Activated CD8-positive, alpha-beta memory T cell treated with anti-CD3 and anti-CD28 coated beads for 36 hours (primary cell): ENCODE data around the gene ZNF280A. TPM values are rescaled to one million over a fixed set of nuclear protein-coding genes. Genes with fewer than 3 reads are reported as not detected.
"Not testable (repeated sequence)": the region's sequence is repeated elsewhere in the genome, so short reads cannot be mapped to it uniquely, and the experiment has no call there.

Experiments used
- CTCF ChIA-PET: fragments of 350-600 bp; sonication (Branson Sonifier 250); formaldehyde crosslinking; loops from one replicate; lab custom pipeline; 2021; ENCODE audit warnings: antibody characterized with exemption; lab: Charles Lee
- POLR2A ChIA-PET: fragments of 350-600 bp; sonication (Branson Sonifier 250); formaldehyde crosslinking; loops from one replicate; lab custom pipeline; 2021; ENCODE audit warnings: antibody characterized with exemption; lab: Charles Lee
- total RNA-seq, 2 experiments: library from RNA; stranded (reverse); gene quantifications; one replicate each; pipeline ENCODE4 v1.2.3, GENCODE V29; 2021

The ZNF280A gene
- total RNA-seq, 2 experiments from 2014 or later = not detected

GRCh38 chr22:22547226-22547625, 27.2 kb upstream of the ZNF280A start:
- CTCF ChIA-PET = no interaction called here
- POLR2A ChIA-PET = no interaction called here

- CTCF ChIA-PET = no interaction called here
Observed at GRCh38 chr22:22546490-22546889, 26.4 kb upstream of the ZNF280A start.

GRCh38 chr22:22545084-22545483, 25.0 kb upstream of the ZNF280A start:
- POLR2A ChIA-PET = no interaction called here
- CTCF ChIA-PET = no interaction called here

More at GRCh38 chr22:22546490-22546889, 26.4 kb upstream of the ZNF280A start:
- POLR2A ChIA-PET = no interaction called here

- ChIA-PET POLR2A (no interaction called here), CTCF (no interaction called here)
Observed at GRCh38 chr22:22538226-22538989, 18.3 kb upstream of the ZNF280A start.

- ChIA-PET POLR2A (no interaction called here), CTCF (no interaction called here)
Observed at GRCh38 chr22:22536916-22537315, 16.8 kb upstream of the ZNF280A start.

GRCh38 chr22:22536515-22536914, 16.4 kb upstream of the ZNF280A start:
- CTCF ChIA-PET = no interaction called here

GRCh38 chr22:22535662-22536061, 15.6 kb upstream of the ZNF280A start:
- ChIA-PET POLR2A (no interaction called here), CTCF (no interaction called here)

More at GRCh38 chr22:22536515-22536914, 16.4 kb upstream of the ZNF280A start:
- POLR2A ChIA-PET = no interaction called here

- ChIA-PET POLR2A (no interaction called here), CTCF (no interaction called here)
Observed at GRCh38 chr22:22534604-22535415, 14.7 kb upstream of the ZNF280A start.

GRCh38 chr22:22533863-22534262, 13.8 kb upstream of the ZNF280A start:
- ChIA-PET POLR2A (no interaction called here), CTCF (interaction anchor here (0.6 kb wide), 1 partner anchor 10 kb away, joined by 3 read pairs; no protein-coding TSS in a partner anchor)

GRCh38 chr22:22533417-22533816, 13.3 kb upstream of the ZNF280A start:
- ChIA-PET CTCF (interaction anchor here (0.6 kb wide), 1 partner anchor 10 kb away, joined by 3 read pairs; no protein-coding TSS in a partner anchor), POLR2A (no interaction called here)

GRCh38 chr22:22532547-22533071, 12.5 kb upstream of the ZNF280A start:
- CTCF ChIA-PET = not testable (repeated sequence)
- POLR2A ChIA-PET = interaction anchor here (0.7 kb wide), 1 partner anchor 12 kb away, joined by 4 read pairs; no protein-coding TSS in a partner anchor

GRCh38 chr22:22531770-22532546, 11.9 kb upstream of the ZNF280A start:
- ChIA-PET POLR2A (interaction anchor here (0.7 kb wide), 1 partner anchor 12 kb away, joined by 4 read pairs; no protein-coding TSS in a partner anchor), CTCF (no interaction called here)

- POLR2A ChIA-PET = no interaction called here
Observed at GRCh38 chr22:22528780-22529179, 8.7 kb upstream of the ZNF280A start.

GRCh38 chr22:22527312-22527711, 7.2 kb upstream of the ZNF280A start:
- CTCF ChIA-PET = no interaction called here
- POLR2A ChIA-PET = no interaction called here

More at GRCh38 chr22:22528780-22529179, 8.7 kb upstream of the ZNF280A start:
- CTCF ChIA-PET = no interaction called here

GRCh38 chr22:22526125-22526912, 6.2 kb upstream of the ZNF280A start:
- ChIA-PET POLR2A (no interaction called here), CTCF (no interaction called here)

GRCh38 chr22:22523494-22523893, 3.4 kb upstream of the ZNF280A start:
- CTCF ChIA-PET = no interaction called here
- POLR2A ChIA-PET = no interaction called here

- ChIA-PET POLR2A (no interaction called here), CTCF (no interaction called here)
Observed at GRCh38 chr22:22521631-22522030, 1.6 kb upstream of the ZNF280A start.
